ENCODE results near the gene CLOCK.

DNA sequence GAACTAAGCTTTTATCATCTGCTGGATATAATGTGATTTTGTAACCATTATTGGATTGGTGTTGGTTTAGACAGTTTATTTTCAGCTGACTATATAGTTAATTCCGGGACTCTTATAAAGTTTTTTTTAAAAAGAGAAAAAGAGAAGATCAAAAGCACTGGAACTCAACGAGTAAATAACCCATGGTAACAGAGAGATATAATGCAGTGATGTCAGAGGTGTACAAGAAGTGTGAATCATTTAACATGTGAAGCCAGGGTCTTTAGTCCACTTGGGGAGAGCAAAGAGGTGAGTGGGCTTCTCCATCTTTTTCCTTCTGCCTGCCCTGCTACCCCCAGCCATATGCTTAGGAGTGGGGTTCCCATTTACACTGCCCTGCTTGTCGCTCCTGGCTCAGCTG, 147.7 kb downstream of the CLOCK start:
- TF ChIP-seq, protein P1, sequence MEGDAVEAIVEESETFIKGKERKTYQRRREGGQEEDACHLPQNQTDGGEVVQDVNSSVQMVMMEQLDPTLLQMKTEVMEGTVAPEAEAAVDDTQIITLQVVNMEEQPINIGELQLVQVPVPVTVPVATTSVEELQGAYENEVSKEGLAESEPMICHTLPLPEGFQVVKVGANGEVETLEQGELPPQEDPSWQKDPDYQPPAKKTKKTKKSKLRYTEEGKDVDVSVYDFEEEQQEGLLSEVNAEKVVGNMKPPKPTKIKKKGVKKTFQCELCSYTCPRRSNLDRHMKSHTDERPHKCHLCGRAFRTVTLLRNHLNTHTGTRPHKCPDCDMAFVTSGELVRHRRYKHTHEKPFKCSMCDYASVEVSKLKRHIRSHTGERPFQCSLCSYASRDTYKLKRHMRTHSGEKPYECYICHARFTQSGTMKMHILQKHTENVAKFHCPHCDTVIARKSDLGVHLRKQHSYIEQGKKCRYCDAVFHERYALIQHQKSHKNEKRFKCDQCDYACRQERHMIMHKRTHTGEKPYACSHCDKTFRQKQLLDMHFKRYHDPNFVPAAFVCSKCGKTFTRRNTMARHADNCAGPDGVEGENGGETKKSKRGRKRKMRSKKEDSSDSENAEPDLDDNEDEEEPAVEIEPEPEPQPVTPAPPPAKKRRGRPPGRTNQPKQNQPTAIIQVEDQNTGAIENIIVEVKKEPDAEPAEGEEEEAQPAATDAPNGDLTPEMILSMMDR (IDR thresholded peaks at IDR 0.05), result no peak
- TF ChIP-seq POLR2AphosphoS5 (IDR thresholded peaks at IDR 0.05), result no peak

Measured in prostate gland (tissue), 2 donors.